Activated naive CD8-positive, alpha-beta T cell treated with anti-CD3 and anti-CD28 coated beads, Interleukin-2, amount 50 U/mL, for 16 hours (primary cell): Measurements from ENCODE around the gene GALNT14.

Source experiments
- DNase-seq: peaks from one replicate; pipeline ENCODE4 v3.0.0-alpha.2; 2020; ENCODE audit warnings: low read depth, low spot score

Gene GALNT14

GRCh38 chr2:31134480-31134879, 3.8 kb downstream of the GALNT14 start:
- no peak for DNase-seq

GRCh38 chr2:31132786-31133185, 5.5 kb downstream of the GALNT14 start:
- DNase-seq, result no peak

DNA sequence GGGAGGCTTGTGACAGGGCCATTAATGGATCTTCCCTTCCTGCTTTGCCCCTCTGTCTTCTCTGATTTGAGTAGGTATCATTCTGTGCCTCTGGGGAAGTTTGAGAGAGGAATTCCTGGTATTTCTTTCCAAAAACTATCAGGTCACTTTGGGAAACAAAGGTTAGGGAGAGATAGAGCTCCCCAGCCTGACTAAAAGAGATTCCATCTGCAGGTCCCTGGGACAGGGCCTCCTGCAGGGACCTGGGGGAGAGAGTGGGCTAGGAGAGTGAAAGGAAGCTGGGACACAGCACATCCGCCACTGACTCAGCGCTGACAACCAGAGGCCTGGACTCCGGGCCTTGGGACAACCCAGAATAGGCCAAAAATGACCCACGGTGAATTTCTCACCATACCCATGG, 6.4 kb downstream of the GALNT14 start:
- no peak for DNase-seq

DNA sequence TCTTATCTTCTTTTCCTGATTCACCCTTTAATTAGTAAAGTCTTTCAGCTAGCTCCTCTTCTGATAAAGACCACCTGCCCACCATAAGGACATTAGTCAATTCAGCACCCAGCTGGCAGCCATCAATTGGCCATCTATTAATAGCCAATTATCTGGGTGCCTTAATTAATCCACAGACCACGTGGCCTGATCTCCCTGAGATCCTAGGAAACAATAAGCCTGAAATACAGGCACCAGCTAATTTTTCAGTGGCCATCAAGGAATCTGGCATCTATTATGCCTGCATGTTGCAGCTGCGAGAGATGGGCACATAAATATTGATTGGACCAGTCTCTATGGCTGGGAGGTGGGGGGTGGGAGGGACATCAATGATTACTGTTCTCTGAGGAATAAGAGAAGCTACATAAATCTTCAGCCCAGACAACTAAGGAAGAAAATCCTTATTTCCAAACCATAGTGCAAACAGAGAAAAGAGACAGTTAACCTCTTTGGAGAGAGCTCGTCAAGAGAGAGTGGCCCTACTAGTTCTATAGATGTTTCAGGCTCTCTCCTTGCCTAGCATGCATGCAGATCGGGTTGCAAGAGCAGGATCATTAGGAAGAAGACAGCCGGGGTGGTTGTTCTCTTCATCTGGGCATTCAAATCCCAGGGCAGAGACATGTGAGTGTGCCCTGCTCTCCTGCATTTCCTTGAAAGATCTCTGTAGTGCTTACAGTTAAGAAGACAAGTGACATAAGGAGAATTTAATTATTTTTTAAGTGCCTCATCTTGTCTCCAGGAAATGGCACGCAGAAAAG, 8.7 kb downstream of the GALNT14 start:
- no peak for DNase-seq

DNA sequence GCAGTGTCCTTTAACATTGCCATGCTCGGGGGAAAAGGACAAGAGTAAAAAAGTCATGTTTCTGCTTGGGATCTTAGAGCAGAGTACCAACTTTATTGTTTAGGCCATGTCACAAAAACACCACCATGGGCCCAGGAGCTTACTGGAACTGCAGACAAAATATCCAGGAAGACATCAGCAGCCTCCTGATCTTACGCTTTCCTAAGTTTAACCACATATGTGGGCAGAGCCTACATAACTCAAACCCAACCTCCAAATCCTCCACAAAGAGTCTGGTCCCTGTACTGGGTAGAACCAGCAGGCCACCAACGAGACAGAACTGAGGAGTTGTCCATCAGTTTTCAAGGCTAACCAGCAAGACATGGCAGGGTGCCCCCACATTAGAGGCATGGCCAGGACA, 10.3 kb downstream of the GALNT14 start:
- DNase-seq, result no peak

DNA sequence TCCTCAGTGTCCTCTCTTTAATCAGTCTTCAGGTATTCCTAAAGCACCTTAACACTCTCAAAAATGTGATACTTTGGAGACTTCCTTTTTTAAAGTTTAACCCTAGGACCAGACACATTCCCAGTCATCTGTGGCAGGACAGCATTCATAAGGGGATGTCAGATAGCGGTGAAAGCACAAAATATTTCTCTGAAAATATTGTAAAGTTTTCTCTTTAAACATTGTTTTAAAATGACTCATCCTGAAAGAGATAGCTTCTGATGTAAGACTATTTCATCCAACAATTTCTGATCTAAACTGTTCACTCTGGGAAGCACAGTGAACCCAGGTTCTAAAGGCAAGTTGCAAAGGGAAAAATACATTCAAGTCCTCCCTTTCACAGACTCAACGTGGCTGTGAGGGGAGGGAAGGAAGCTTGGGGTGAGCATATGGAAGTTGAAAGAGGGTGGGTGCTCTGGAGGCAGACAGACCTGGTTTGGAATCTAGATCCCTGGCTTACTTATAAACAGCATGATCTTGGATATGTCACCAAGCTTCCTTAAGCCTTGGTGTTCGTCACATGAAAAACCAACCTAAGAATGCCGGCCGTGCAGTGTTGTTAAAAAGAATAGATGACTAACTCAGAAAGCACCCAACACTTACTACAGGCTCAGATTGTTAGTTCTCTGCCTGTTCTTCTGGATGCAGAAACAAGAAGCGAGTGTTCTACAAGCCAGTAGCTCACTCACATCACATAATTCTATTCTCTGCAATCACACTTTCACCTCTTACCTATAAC, 12.1 kb downstream of the GALNT14 start:
- DNase-seq, result no peak

DNA sequence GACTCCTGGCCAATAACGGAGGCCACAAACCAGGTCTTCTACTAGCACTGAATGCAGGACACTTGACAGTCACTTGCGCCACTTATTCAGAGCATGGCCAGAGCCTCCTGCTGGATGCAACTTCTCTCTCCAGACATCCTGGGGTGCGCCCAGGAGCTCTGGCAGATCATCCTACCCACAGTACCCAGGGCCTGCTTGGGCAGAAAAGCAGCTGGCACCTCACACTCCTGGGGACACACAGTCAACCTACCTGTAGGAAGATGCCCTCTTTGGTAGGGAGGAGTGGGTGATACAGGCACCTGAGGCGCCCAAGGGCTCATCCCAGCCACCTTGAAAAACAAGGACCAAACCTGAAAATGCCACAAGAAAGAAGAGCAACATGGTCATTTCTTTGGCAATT, 13.3 kb downstream of the GALNT14 start:
- DNase-seq, result no peak

DNA sequence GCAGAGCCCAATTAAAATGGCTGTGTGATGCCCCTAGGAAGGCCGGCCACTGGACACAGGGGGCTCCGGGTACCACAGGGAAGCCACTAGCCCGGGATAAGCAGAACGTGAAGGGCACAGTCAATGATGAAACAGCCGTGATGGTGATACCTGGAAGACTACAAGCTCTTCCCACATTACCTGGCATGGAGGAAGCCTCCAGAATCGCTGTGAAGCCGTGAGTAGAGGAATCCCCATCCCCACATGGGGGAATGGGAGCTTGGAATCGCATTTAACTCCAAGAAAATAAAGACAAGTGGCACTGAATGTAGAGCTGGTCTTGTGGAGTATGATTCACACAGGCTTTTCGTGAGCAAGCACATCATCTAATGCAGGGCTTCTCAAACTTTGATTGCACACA, 16.1 kb downstream of the GALNT14 start:
- DNase-seq, result no peak

DNA sequence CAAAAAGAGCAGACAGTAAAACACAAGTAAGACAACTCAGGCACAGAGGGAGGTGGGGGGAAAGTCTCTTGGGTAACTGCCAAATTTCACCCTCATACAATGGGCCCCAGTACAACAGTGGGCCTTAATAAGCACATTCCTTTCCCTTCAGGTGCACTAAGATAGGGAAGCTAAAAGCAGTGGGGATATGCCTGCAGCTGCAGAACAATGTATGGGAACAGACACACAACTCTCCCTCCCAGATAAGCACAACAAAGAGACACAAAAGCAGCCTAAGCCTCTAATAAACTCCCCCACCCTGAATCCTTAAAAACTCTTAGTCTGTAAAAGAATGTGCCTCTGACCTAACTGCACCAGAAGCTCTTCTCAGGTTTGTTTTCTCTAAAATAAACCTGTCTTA, 24.5 kb downstream of the GALNT14 start:
- no peak for DNase-seq

- DNase-seq, result no peak
These were observed 25.7 kb downstream of the GALNT14 start for GRCh38 chr2:31112544-31112943.

DNA sequence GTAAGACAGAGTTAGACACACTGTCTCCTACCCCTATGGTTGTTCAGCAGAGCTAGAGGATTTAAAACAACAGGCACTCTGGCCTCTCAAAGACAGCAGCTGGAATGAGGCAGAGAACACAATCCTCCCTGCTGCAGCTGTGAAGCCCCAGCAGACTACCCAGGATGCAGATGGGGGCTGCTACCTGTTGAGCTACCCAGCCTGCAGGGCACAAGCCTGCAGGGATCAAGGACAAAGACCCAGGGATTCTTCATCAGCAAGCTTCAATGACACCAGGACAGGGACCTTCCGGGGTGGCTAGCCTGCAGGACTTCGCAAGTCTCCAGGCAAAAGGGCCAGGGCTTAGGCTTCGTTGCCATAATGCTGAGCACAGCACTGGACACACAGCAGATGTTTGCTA, 27.2 kb downstream of the GALNT14 start:
- no peak for DNase-seq

DNA sequence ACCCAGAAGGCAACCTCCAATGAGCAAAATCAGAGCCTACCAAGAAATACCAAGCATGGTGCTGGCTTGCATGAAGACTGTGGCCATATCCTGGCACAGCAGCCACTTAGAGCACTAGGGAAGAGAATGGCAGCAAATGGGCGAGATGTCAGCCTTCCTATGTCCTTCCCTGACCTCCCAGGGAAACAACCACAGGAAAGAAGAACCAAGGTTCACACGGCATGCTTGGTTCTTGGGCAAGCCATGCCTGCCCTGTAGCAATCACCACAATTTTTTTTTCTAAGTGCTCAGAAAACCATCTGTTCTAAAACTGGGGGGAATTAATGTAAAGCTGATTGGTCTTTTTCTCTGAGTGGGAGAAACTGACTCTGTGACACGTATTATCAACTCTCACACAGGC, 27.8 kb downstream of the GALNT14 start:
- no peak for DNase-seq

GRCh38 chr2:31109633-31110192, 28.5 kb downstream of the GALNT14 start:
- DNase-seq, result no peak

GRCh38 chr2:31108561-31109286, 29.5 kb downstream of the GALNT14 start:
- no peak for DNase-seq

DNA sequence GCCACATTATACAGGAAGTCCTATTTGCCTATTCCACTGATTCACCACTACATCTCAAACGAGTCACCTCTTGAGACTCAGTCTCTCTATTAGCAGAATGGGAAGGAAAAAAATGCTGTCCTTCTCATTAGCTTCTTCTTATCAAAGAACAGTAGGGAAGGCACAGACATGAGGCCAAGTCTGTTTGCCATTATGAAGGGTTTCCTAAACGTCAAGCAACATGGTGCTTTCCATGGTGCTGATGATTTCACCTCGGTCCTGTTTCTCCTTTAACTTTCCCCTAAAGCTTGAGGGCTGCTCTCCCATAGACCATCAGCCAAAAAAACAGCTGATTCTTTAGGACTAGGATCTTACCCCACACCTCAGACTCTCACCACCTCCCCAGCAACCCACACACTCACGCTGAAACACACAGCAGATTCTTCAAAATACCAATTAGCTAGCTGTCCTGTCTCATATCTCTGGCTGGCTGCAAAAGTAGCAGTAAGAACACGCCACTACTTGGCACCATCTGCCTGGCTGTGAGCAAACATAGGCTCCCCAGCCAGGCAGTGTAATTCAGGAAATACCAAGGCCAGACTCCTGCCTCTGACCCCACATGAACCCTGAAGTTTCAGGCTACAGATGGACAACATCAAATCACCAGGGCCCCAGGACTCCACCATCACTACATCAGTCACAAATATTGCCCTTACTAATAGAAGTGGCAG, 30.5 kb downstream of the GALNT14 start:
- DNase-seq, result no peak

DNA sequence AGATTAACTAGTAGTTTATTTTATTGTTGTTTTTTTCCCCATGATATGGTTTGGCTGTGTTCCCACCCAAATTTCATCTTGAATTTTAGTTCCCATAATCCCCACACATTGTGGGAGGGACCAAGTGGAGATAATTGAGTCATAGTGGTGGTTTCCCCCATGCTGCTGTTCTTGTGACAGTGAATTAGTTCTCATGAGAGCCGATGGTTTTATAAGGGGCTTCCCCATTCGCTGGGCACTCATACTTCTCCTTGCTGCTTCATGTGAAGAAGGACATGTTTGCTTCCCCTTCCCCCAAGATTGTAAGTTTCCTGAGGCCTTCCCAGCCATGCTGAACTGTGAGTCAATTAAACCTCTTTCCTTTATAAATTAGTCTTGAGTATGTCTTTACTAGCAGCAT, 36.5 kb downstream of the GALNT14 start:
- DNase-seq, result no peak

DNA sequence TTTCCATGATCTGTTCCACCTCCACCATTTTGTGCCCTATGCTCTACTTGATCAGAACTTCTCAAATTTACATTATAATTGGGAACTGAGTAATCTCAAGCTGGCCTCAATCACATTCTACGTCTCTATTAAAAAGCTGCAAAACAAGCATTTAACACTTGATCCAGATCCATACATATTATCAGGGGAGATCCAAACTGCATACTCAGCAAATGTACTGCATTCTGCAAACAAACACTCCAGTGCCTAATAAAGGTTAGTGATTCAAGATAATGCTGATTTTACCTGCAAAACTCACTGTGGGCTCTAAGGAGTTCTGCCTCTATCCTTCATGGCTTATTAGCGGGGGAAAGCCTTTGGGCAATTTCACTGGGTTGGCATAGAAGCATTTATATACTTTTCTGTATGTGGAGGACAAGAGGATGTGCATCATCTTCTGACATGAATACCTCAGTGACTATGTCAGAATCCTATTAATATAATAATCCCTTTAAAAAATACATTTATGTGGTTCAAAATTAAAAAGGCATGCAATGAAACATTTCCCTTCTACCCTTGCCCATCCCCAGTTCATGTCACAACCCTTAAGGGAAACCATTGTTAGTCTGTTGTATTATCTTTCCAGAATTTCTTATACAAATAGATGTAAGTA, 40.2 kb downstream of the GALNT14 start:
- no peak for DNase-seq

DNA sequence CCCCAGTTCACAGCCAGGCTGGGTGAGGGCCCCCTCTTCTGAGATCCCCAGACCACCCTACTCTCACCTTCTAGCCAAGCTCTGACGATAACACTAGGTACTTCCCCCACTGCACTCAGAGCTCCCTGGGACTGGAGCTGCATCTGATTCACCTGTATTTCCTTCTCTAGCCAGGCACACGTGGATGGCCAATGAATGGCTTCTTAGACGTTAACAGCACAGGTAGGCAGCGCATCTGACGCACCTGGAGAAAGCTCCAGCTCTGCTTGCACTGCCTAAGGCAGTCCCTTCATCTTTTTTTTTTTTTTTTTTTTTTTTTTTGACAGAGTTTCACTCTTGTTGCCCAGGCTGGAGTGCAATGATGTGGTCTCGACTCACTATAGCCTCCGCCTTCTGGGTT, 48.1 kb downstream of the GALNT14 start:
- no peak for DNase-seq

DNA sequence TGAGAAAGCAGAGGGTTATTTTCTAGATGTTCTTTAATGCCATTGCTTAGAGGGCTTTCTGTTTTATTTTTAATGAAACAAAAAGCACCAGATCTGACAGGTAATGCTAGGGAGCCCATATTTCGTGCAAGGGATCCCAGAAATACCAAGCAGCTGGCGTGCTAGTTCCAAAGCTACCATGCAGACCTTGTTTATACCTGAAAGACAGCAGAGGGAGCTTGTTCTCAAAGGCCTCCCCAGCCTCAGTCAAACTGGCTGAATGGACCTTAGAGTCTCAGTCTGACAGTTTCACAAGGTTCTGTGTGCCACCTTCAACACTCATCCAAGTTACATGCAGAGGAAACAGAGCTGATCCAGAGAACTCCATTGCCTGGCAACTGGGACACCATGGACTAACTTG, 48.6 kb downstream of the GALNT14 start:
- DNase-seq, result no peak

DNA sequence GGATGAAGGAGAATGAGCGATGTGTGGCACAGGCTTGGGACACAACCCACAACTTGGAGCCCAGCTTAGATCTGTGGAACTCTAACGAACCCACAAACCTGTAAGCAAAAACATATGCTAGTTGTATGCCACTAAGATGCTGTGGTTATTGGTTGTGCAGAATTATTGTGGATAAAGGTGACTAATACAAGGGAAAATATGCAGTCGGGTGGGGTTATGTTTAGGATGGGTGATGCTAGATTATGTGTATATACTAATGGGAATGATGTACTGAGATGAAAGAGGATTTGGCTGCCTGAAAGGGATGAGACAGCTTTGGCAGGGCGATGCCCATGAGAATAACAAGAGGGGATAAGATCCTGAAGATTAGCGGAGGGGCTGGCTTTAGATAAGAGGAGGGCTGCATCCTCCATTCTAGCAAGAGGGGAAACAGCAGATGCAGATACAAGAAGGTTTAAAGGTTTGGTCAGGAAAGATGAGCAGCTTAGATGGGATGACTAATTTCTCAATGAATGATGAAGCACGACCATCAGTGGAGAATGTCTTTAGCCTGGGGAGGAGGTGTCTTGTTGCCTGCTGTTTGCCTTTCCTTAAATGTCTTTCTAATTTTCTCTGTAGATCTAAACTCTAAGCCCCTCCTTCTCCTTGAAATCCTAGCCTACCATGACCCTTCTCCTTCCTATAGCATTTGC, 49.6 kb downstream of the GALNT14 start:
- no peak for DNase-seq
